Hepatocyte (in vitro differentiated cells): ENCODE results near the gene PLCH2. TPM values are rescaled to one million over a fixed set of nuclear protein-coding genes. Genes with fewer than 3 reads are reported as not detected.

Experiments used
- DNase-seq: peaks from one replicate; pipeline ENCODE4 v3.0.0-alpha.2; 2016; ENCODE audit warnings: low spot score
- H2AFZ ChIP-seq: fragments of 200-600 bp; sonication (generic); 2 replicates; pipeline ENCODE4 v1.6.0; 2016; ENCODE audit warnings: antibody characterized with exemption, mild to moderate bottlenecking
- H3K27ac ChIP-seq: fragments of 200-600 bp; sonication (generic); 2 replicates; pipeline ENCODE4 v1.5.1; 2016; ENCODE audit warnings: mild to moderate bottlenecking
- H3K27me3 ChIP-seq: fragments of 200-600 bp; sonication (generic); 2 replicates; pipeline ENCODE4 v1.6.1; 2016
- H3K36me3 ChIP-seq: fragments of 200-600 bp; sonication (generic); replicated peaks from 2 replicates; pipeline ENCODE4 v1.5.1; 2016; ENCODE audit warnings: low read depth; ENCODE audit not compliant: insufficient read depth
- H3K4me1 ChIP-seq: fragments of 200-600 bp; sonication (generic); 2 replicates; pipeline ENCODE4 v1.5.1; 2016; ENCODE audit warnings: mild to moderate bottlenecking, moderate library complexity; ENCODE audit not compliant: insufficient read depth
- H3K4me2 ChIP-seq: fragments of 200-600 bp; sonication (generic); 2 replicates; pipeline ENCODE4 v1.6.0; 2016
- H3K4me3 ChIP-seq: fragments of 200-600 bp; sonication (generic); 2 replicates; pipeline ENCODE4 v1.5.1; 2016; ENCODE audit warnings: mild to moderate bottlenecking
- H3K79me2 ChIP-seq: fragments of 200-600 bp; sonication (generic); 2 replicates; pipeline ENCODE4 v1.6.0; 2017; ENCODE audit warnings: mild to moderate bottlenecking
- H3K9me2 ChIP-seq: fragments of 200-600 bp; sonication (generic); replicated peaks from 2 replicates; pipeline ENCODE4 v1.6.0; 2017; ENCODE audit warnings: mild to moderate bottlenecking; ENCODE audit not compliant: insufficient read depth
- H3K9me3 ChIP-seq: fragments of 200-600 bp; sonication (generic); 2 replicates; pipeline ENCODE4 v1.5.1; 2016; ENCODE audit warnings: low read depth, mild to moderate bottlenecking
- H4K20me1 ChIP-seq: fragments of 200-600 bp; sonication (generic); 2 replicates; pipeline ENCODE4 v1.6.0; 2016; ENCODE audit warnings: mild to moderate bottlenecking; ENCODE audit not compliant: insufficient read depth, poor library complexity, severe bottlenecking
- CTCF ChIP-seq: fragments of 200-600 bp; sonication (generic); IDR thresholded peaks from 2 replicates; pipeline ENCODE4 v1.5.1; 2016; ENCODE audit warnings: antibody characterized with exemption, mild to moderate bottlenecking; ENCODE audit not compliant: poor library complexity
- EZH2 ChIP-seq: fragments of 200-600 bp; sonication (generic); IDR thresholded peaks from 2 replicates; pipeline ENCODE4 v1.6.1; 2016; ENCODE audit warnings: antibody characterized with exemption, mild to moderate bottlenecking, borderline replicate concordance
- EZH2phosphoT487 ChIP-seq: fragments of 200-600 bp; sonication (generic); IDR thresholded peaks from one replicate; pipeline ENCODE4 v1.6.1; 2018; ENCODE audit warnings: antibody characterized with exemption, mild to moderate bottlenecking, low read depth, moderate library complexity; ENCODE audit not compliant: unreplicated experiment, severe bottlenecking
- WGBS: methylation state at CpG from one replicate; pipeline ENCODE4 v1.1.6; 2016; ENCODE audit warnings: low lambda C conversion rate; ENCODE audit errors: missing lambda C conversion rate; 5-methylcytosine and 5-hydroxymethylcytosine counted together
- polyA plus RNA-seq: library from polyadenylated mRNA; unstranded; fragments of >200 nt; fragmentation: Nextera tagmentation; extraction: Ambion mirVana; gene quantifications from 2 replicates; pipeline ENCODE4 v1.2.1, GENCODE V29; 2016
- total RNA-seq: library from RNA; depleted of rRNA; stranded (reverse); fragments of >200 nt; gene quantifications from 2 replicates; pipeline ENCODE4 v1.2.3, GENCODE V29; 2014

Gene PLCH2
- total and polyA plus RNA-seq, 2 experiments from 2014 or later: 1.3 to 3.4 TPM

GRCh38 chr1:2474104-2474844 is 1.8 kb upstream of the PLCH2 start:
- no peaks in the 10 kb centered on the region for H3K79me2 ChIP-seq
- H3K4me2 ChIP-seq: no peak overlapping the region
- no peaks in the 10 kb centered on the region for H3K9me2 ChIP-seq
- H3K4me1 ChIP-seq: peaks cover 9% of the 10 kb centered on the region
- no peaks in the 10 kb centered on the region for H3K36me3 ChIP-seq
- no peak for DNase-seq
- H4K20me1 ChIP-seq: no peaks in the 10 kb centered on the region
- H3K27me3 ChIP-seq: no peaks in the 10 kb centered on the region
- no peak overlapping the region for H2AFZ ChIP-seq
- no peak overlapping the region for H3K27ac ChIP-seq
- H3K4me3 ChIP-seq: no peak overlapping the region
- TF ChIP-seq CTCF: no peak
- TF ChIP-seq EZH2: no peak
- TF ChIP-seq EZH2phosphoT487: no peak
- 52% methylated on average over 8 of the region's 17 CpGs for WGBS
- no peaks in the 10 kb centered on the region for H3K9me3 ChIP-seq

GRCh38 chr1:2474933-2475371 is 1.1 kb upstream of the PLCH2 start:
- H2AFZ ChIP-seq: no peak overlapping the region
- H3K27me3 ChIP-seq: no peaks in the 10 kb centered on the region
- no peak for DNase-seq
- no peak overlapping the region for H3K4me3 ChIP-seq
- H3K79me2 ChIP-seq: no peaks in the 10 kb centered on the region
- no peaks in the 10 kb centered on the region for H4K20me1 ChIP-seq
- 58% methylated on average over 13 of the region's 13 CpGs for WGBS
- no peak overlapping the region for H3K27ac ChIP-seq
- H3K36me3 ChIP-seq: no peaks in the 10 kb centered on the region
- no peaks in the 10 kb centered on the region for H3K9me3 ChIP-seq
- H3K4me1 ChIP-seq: peaks cover 9% of the 10 kb centered on the region
- H3K4me2 ChIP-seq: no peak overlapping the region
- no peak for TF ChIP-seq CTCF
- no peak for TF ChIP-seq EZH2phosphoT487
- no peak for TF ChIP-seq EZH2
- no peaks in the 10 kb centered on the region for H3K9me2 ChIP-seq

GRCh38 chr1:2475571-2475970 is 518 bp upstream of the PLCH2 start:
- Histone ChIP-seq H3K4me2 (no peak overlapping the region), H3K4me1 (peaks cover 9% of the 10 kb centered on the region), H3K9me3 (no peaks in the 10 kb centered on the region), H3K4me3 (no peak overlapping the region), H3K36me3 (no peaks in the 10 kb centered on the region), H4K20me1 (no peaks in the 10 kb centered on the region), H3K27ac (no peak overlapping the region), H3K79me2 (no peaks in the 10 kb centered on the region), H3K9me2 (no peaks in the 10 kb centered on the region), H2AFZ (no peak overlapping the region), H3K27me3 (no peaks in the 10 kb centered on the region)
- DNase-seq: no peak
- TF ChIP-seq EZH2 (no peak), EZH2phosphoT487 (no peak), CTCF (no peak)
- WGBS: 98% methylated on average over 12 of the region's 12 CpGs

- Histone ChIP-seq H4K20me1 (no peaks in the 10 kb centered on the region), H3K9me3 (no peaks in the 10 kb centered on the region), H2AFZ (no peak overlapping the region), H3K36me3 (no peaks in the 10 kb centered on the region), H3K4me3 (no peak overlapping the region), H3K4me1 (peaks cover 9% of the 10 kb centered on the region), H3K79me2 (no peaks in the 10 kb centered on the region), H3K27ac (no peak overlapping the region), H3K9me2 (no peaks in the 10 kb centered on the region), H3K4me2 (no peak overlapping the region), H3K27me3 (no peaks in the 10 kb centered on the region)
- DNase-seq: no peak
- 84% methylated on average over 11 of the region's 12 CpGs for WGBS
- no peak for TF ChIP-seq EZH2phosphoT487
- no peak for TF ChIP-seq CTCF
- no peak for TF ChIP-seq EZH2
These were observed 1.2 kb downstream of the PLCH2 start for GRCh38 chr1:2477309-2477708.
